GM21447 (cell line): ENCODE measurements around the gene SPATA25.

Experiments used
- ATAC-seq: cut with Tn5 transposase; IDR thresholded peaks from one replicate; pipeline ENCODE4 v1.9.1; 2021; ENCODE audit not compliant: unreplicated experiment

SPATA25 gene

DNA sequence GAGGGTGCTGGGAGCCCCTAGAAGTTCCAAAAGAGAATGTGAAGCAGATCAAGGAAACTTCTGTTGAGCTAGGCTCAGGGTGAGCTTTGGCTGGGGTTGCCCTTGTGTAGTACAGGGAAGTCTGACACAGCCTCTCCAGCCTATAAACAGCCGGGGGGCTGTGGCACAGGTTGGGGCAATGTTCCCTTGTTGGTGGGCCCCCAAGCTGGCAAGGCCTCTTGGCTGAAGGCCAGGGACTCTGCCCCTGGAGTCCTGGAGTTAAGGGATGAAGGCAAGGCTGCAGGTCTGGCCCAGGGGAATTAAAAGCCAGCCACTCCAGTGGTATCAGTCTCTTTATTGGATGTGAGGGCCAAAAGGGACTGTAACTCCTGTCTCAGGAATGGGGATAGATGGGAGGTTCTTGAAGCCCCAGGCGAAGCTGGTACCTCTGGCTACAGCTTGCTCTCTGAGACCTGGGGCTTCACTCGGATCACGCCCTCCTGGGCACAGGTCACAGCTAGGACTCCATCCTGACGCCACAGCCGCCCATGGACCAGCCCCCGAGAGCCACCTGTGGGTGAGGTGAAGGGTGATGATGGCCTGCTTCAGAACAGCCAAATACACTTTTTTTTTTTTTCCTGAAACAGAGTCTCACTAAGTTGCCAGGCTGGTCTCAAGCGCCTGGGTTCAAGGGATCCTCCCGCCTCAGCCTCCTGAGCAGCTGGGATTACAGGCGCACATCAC, 45.9 kb downstream of the SPATA25 start:
- ATAC-seq, result no peak

- ATAC-seq, result no peak
Measured at GRCh38 chr20:45840700-45841198, 46.7 kb downstream of the SPATA25 start.

GRCh38 chr20:45836841-45837240, 50.6 kb downstream of the SPATA25 start:
- no peak for ATAC-seq
